ENCODE results near the gene SORL1-AS1.

Gene SORL1-AS1

DNA sequence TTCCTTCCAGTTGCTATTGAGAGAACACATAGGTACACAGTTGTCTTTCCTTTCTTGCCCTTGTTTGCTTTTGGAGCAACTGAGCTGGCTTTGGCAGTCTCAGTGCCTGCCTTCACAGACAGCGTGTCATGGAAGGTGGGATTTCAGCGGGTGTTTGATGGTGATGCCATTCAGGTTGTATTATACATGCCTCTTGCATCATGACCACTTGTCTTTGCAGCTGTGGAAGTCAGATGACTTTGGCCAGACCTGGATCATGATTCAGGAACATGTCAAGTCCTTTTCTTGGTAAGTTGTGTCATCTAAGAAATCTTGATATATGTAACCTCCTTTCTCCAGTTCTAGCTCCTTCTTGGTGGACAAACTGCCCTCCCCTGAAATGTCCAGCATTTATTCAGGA, 37.1 kb upstream of the SORL1-AS1 start:
- no peak overlapping the region for H2BK15ac ChIP-seq (ENCODE audit: low read depth, low read length)
- ATAC-seq (ENCODE audit: low read depth) (no peak), DNase-seq (no peak)
- no peak overlapping the region for H3K27ac ChIP-seq (ENCODE audit: insufficient read depth, low read length)
- TF ChIP-seq FOS (IDR thresholded peaks at IDR 0.05; ENCODE audit: low read depth, low read length) = no peak
- no peak for TF ChIP-seq RAD21 (IDR thresholded peaks at IDR 0.05; ENCODE audit: low read length)
- no peak for TF ChIP-seq ELK1 (IDR thresholded peaks at IDR 0.05; ENCODE audit: borderline replicate concordance, low read depth, low read length)
- TF ChIP-seq SMC3 (IDR thresholded peaks at IDR 0.05; ENCODE audit: low read depth, low read length) = no peak
- TF ChIP-seq RFX5 (IDR thresholded peaks at IDR 0.05; ENCODE audit: low read depth, low read length) = no peak
- no peak for TF ChIP-seq NFE2L2 (IDR thresholded peaks at IDR 0.05; ENCODE audit: low read depth, low read length)
- no peak for TF ChIP-seq BHLHE40 (IDR thresholded peaks at IDR 0.05; ENCODE audit: low read depth, low read length)
- TF ChIP-seq CHD1 (IDR thresholded peaks at IDR 0.05; ENCODE audit: low read depth, low read length) = no peak
- TF ChIP-seq MAFK (IDR thresholded peaks at IDR 0.05; ENCODE audit: low read depth, low read length) = no peak
- TF ChIP-seq POLR2A (IDR thresholded peaks at IDR 0.05; ENCODE audit: low read depth, low read length) = no peak
- TF ChIP-seq USF2 (IDR thresholded peaks at IDR 0.05; ENCODE audit: low read depth, low read length) = no peak
- TF ChIP-seq MAZ (IDR thresholded peaks at IDR 0.05; ENCODE audit: borderline replicate concordance, low read depth, low read length) = no peak
- TF ChIP-seq CEBPB (IDR thresholded peaks at IDR 0.05; ENCODE audit: low read depth, low read length) = no peak
- no peak for TF ChIP-seq CTCF (conservative IDR thresholded peaks at IDR 0.05; ENCODE audit: low read depth, low read length)
- TF ChIP-seq MXI1 (IDR thresholded peaks at IDR 0.05; ENCODE audit: borderline replicate concordance, low read depth, low read length) = no peak
- TF ChIP-seq RCOR1 (IDR thresholded peaks at IDR 0.05; ENCODE audit: insufficient replicate concordance, low read length) = no peak
- H4K91ac ChIP-seq (ENCODE audit: insufficient read depth, low read depth, low read length) = no peak overlapping the region
- no peaks in the 10 kb centered on the region; the same call in 1 of the 2 replicates for H3K9me1 ChIP-seq (ENCODE audit: insufficient read depth, low read length)
- peaks cover 2% of the 10 kb centered on the region; the same call in 1 of the 2 replicates for H3K27me3 ChIP-seq (ENCODE audit: control insufficient read depth, insufficient read depth, low read length)
- no peaks in the 10 kb centered on the region for H4K20me1 ChIP-seq (ENCODE audit: insufficient read depth, low read length)
- H2BK120ac ChIP-seq (ENCODE audit: low read depth, low read length) = no peak overlapping the region
- in situ Hi-C loops (cut with MboI; ENCODE audit: low sequenced_read_pairs) (no loop called here), dilution Hi-C loops (cut with HindIII; ENCODE audit: low sequenced_read_pairs, unreplicated experiment) (no loop called here), intact Hi-C loops (cut with micrococcal nuclease) (no loop called here)
- no peak overlapping the region for H2BK20ac ChIP-seq (ENCODE audit: low read depth, low read length)
- ChIA-PET POLR2A (ENCODE audit: unreplicated experiment) (no interaction called here), CTCF (interaction anchor here (0.6 to 1.0 kb wide), 2 partner anchors 9 to 168 kb away, joined by 3 read pairs; no protein-coding TSS in a partner anchor)
- no peak overlapping the region for H2AK9ac ChIP-seq (replicated peaks; ENCODE audit: low read depth, low read length, poor library complexity)
- no peak overlapping the region for H3K14ac ChIP-seq (replicated peaks; ENCODE audit: low read depth, low read length)
- BruUV-seq (replicated peaks) = no TSS peak
- no peak overlapping the region for H3K4ac ChIP-seq (ENCODE audit: low read depth, low read length)
- no peak overlapping the region for H3K9ac ChIP-seq (ENCODE audit: low read depth, low read length)
- no peak overlapping the region for H3K56ac ChIP-seq (ENCODE audit: extremely low read depth, insufficient read depth, low read length)
- H4K8ac ChIP-seq (ENCODE audit: low read depth in 2 of 2, low read length in 2 of 2) = no peak overlapping the region
- no peak overlapping the region for H2AFZ ChIP-seq (replicated peaks; ENCODE audit: low read length, poor library complexity)
- no peak overlapping the region for H3K4me2 ChIP-seq (ENCODE audit: low read depth, low read length)
- H2BK5ac ChIP-seq (ENCODE audit: low read depth, low read length, poor library complexity, severe bottlenecking) = no peak overlapping the region
- no peak overlapping the region for H4K5ac ChIP-seq (ENCODE audit: low read depth, low read length)
- no peaks in the 10 kb centered on the region for H3K9me3 ChIP-seq (ENCODE audit: control insufficient read depth, insufficient read depth, low read length)
- no peaks in the 10 kb centered on the region for H3K79me1 ChIP-seq (ENCODE audit: low read depth in 1 of 2, low read length in 2 of 2)
- no peaks in the 10 kb centered on the region for H3K4me1 ChIP-seq (ENCODE audit: control insufficient read depth, insufficient read depth, low read length)
- no peak overlapping the region for H3K4me3 ChIP-seq (ENCODE audit: insufficient read depth, low read depth, low read length)
- no peak overlapping the region for H3K18ac ChIP-seq (ENCODE audit: low read depth, low read length)
- no peak overlapping the region for H2AK5ac ChIP-seq (ENCODE audit: low read depth, low read length)
- no CpG with 5 or more reads among the region's 2 CpGs for WGBS, 2 experiments (ENCODE audit: extremely low coverage in 2 of 2, insufficient read length in 1 of 2)
- no peak overlapping the region for H3K23ac ChIP-seq (ENCODE audit: low read depth, low read length)
- no peaks in the 10 kb centered on the region for H3K36me3 ChIP-seq (ENCODE audit: control insufficient read depth, insufficient read depth, low read length)

Data from IMR-90 (cell line).